Kidney epithelial cell (primary cell): ENCODE measurements around the gene FMC1. TPM values are rescaled to one million over a fixed set of nuclear protein-coding genes. Genes with fewer than 3 reads are reported as not detected.
"Not testable (repeated sequence)": the region's sequence is repeated elsewhere in the genome, so short reads cannot be mapped to it uniquely, and the experiment has no call there.

Experiments used
- DNase-seq: peaks from one replicate; pipeline ENCODE4 v3.0.0-alpha.2; 2010; ENCODE audit warnings: low read depth
- H3K27me3 ChIP-seq: 2 replicates; pipeline ENCODE4 v1.6.0; 2011; ENCODE audit warnings: low read length; ENCODE audit not compliant: control insufficient read depth, insufficient read depth
- H3K36me3 ChIP-seq: 2 replicates; pipeline ENCODE4 v1.5.1; 2011; ENCODE audit warnings: low read length; ENCODE audit not compliant: control insufficient read depth, insufficient read depth
- H3K4me3 ChIP-seq: 2 replicates; pipeline ENCODE4 v1.5.1; 2011; ENCODE audit warnings: low read depth, mild to moderate bottlenecking, control low read depth, low read length
- CTCF ChIP-seq: IDR thresholded peaks from 2 replicates; pipeline ENCODE4 v1.5.1; 2011; ENCODE audit warnings: mild to moderate bottlenecking, moderate library complexity, low read length, control low read depth, inconsistent platforms; ENCODE audit not compliant: insufficient read depth, poor library complexity, severe bottlenecking
- total RNA-seq: library from RNA; depleted of rRNA; stranded (reverse); fragments of >200 nt; gene quantifications from 2 replicates; pipeline ENCODE4 v1.2.3, GENCODE V29; 2015

Gene FMC1
- total RNA-seq, 1 donor from 2014 or later: 8.3 TPM

- TF ChIP-seq CTCF: no peak
- H3K36me3 ChIP-seq: no peaks in the 10 kb centered on the region
- H3K27me3 ChIP-seq: no peaks in the 10 kb centered on the region
- no peak for DNase-seq
- H3K4me3 ChIP-seq: no peak overlapping the region
Measured at GRCh38 chr7:139351027-139351426, 9.9 kb downstream of the FMC1 start.

- no peaks in the 10 kb centered on the region for H3K36me3 ChIP-seq
- H3K27me3 ChIP-seq: no peaks in the 10 kb centered on the region
- H3K4me3 ChIP-seq: no peak overlapping the region
- no peak for DNase-seq
- no peak for TF ChIP-seq CTCF
Measured at GRCh38 chr7:139354729-139355128, 13.6 kb downstream of the FMC1 start.

DNA sequence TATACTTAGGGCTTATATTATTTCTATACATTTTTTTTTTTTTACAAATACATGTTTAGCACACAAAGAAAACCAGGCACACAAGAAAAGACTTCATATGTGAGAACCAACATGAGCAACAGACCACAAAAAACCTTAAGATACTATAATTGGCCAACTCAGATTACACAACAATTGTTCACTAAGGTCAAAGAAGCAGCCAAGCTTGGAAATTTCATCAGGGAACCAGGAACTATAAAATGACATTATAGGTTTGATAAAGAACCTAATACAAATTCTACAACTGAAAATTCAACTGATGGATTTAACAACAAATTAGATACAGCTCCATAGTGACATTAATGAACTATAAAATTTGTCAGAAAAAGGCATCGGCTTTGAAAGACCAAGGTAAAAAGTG lies 14.2 kb downstream of the FMC1 start:
- no peak for TF ChIP-seq CTCF
- no peaks in the 10 kb centered on the region for H3K36me3 ChIP-seq
- no peak for DNase-seq
- no peak overlapping the region for H3K4me3 ChIP-seq
- H3K27me3 ChIP-seq: no peaks in the 10 kb centered on the region

GRCh38 chr7:139357729-139358506 lies 16.8 kb downstream of the FMC1 start:
- not testable (repeated sequence) for DNase-seq, H3K27me3 ChIP-seq, H3K36me3 ChIP-seq
- H3K4me3 ChIP-seq: peak overlapping the region; percentile 100

GRCh38 chr7:139358541-139359365 lies 17.6 kb downstream of the FMC1 start:
- Histone ChIP-seq H3K4me3 (peak overlapping the region; percentile 100), H3K27me3 (no peaks in the 10 kb centered on the region), H3K36me3 (no peaks in the 10 kb centered on the region)
- TF ChIP-seq CTCF: no peak
- no peak for DNase-seq

DNA sequence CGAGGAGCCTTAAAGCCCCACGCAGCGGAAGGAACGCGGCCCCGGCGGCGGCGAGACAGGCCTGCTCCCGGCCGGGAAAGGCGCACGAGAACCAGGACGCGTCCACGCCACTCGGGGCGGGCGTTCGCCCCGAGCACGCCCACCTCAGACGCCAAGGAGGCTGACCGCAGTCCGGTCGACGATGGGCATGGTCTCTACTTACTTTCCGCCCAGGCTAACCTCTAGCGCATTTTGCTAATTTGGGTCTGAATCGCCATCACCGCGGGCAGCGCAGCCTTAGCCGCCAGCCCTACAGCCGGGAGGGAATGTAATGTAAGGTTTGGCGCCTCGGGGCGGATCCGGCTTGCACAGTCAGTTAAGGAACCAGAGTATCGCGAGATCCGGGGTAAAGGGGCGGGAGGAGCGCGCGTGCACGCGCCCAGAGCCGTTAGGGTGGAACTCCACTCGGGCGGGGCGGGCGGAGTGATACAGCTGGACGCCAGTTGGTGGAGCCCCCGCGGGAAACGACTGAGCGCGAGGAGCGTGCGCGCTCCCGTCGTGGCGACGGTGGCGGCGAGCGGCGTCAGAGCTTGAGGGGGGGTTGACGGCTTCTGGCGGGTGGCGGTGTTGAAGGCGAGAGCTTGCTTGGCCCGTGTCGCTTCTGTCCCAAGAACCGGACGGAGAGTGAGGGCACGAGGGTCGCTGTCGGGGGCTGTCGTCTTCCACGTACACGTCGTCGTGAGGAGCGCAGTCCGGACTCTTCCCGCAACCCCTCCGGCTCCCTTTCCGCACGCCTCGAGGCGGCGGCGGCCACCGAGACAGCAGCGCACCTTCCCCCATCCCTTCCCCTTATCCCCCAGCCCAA lies 18.5 kb downstream of the FMC1 start, which contains the start of gene LUC7L2:
LUC7L2 (plus strand) TSS at position 529 of the 844 bp plus-strand sequence. CDS start 368 bp downstream, outside the sequence.
- Histone ChIP-seq H3K27me3 (no peaks in the 10 kb centered on the region), H3K4me3 (peak within 1 kb of the TSS; percentile 100), H3K36me3 (no peaks in the 10 kb centered on the region)
- TF ChIP-seq CTCF: no peak
- DNase-seq: peak; percentile 86
